ENCODE data around the gene NOP53.
A peak's percentile ranks its signal among the peaks of the same experiment; 100 is the strongest.
"Not testable (repeated sequence)": the region's sequence is repeated elsewhere in the genome, so short reads cannot be mapped to it uniquely, and the experiment has no call there.

Gene NOP53

DNA sequence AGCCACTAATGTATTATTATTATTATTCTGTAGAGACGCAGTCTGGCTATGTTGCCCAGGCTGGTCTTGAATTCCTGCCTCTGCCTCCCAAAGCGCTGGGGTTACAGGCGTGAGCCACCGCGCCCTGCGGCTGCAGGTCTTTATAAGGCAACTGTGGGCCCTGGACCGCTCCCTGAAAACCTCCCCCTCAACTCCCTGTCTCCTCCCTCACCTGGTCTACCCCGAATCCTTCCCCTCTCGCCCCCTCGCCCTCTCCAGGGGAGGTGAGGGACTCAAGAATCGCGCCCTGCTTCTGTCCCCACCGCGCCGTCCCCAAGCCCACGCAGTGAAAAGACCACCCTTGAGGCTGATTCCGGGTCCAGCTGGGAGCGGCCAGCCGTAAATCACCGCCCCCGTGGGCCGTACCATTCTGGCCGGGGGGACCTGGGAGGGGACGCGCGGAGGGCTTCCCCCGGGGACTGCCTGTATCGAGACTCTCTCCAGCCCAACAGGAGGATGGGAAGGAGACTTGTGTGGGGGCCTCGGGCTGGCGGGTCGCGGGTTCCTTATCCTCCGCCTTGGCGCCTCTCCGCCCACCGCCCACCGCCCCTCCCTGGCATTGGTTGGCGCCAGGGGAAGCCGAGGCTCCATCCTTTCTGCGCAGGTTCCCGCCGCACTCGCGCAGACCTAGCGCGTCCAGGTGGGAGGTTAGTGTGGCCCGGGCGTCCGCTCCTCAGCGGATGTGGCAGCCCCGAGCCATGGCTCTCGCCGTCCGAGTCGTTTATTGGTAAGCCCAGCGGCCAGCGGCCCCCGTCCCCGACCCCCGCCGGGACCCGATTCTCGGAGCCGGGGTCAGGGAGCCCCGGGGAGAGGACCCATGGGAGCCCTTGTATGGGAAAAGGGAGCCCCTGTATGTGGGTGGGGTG, 33.0 kb downstream of the NOP53 start, which contains the start of gene SELENOW:
Gene SELENOW, plus strand, starts transcription at position 655 of the 905 bp plus-strand sequence. Its CDS starts 83 bp downstream, at position 738.
- DNase-seq = peak; percentile 88

DNA sequence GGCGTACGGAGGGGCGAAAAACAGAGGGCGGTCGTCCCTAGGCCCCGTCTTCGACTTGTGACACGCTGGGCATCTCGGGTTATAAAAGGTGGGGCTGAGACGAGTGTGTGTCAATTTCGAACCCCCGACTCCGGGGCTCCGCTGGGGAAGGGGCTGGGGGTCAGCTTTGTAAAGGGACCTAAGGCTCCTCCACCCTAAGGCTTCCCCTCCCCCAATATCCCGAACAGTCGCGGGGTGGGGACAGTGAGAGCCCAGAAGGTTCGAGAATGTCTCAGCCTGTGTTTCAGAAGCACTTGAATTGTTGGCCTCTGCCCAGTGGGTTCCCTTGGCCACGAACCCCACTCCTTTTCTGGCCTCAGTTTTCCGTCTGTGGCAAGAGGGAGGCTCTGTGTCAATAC, 33.6 kb downstream of the NOP53 start:
- peak; percentile 58 for DNase-seq

DNA sequence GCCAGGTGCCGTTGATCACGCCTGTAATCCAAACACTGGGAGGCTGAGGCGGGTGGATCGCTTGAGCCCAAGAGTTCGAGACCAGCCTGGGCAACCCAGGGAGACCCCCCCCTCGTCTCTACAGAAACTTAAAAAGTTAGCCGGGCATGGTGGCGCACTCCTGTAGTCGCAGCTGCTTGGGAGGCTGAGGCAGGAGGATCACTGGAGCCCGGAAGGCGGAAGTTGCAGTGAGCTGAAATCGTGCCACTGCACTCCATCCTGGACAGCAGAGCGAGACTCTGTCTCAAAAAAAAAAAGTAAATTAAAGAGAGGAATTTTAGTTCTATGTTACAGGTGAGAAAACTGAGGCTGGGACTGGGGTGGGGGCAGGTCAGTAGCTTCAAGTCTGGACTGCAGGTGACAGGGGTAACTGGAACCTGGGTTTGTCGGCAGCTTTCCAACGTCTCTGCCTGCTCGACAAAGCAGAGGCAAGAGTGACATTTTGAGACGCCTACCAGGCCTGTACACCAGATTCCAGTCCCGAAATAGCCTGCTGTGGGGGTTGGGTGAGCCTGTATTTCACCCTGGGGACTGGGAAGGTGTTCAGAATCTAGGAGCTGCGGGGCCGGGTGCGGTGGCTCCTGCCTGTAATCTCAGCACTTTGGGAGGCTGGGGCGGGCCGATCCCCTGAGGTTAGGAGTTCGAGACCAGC, 34.3 kb downstream of the NOP53 start:
- DNase-seq = no peak

DNA sequence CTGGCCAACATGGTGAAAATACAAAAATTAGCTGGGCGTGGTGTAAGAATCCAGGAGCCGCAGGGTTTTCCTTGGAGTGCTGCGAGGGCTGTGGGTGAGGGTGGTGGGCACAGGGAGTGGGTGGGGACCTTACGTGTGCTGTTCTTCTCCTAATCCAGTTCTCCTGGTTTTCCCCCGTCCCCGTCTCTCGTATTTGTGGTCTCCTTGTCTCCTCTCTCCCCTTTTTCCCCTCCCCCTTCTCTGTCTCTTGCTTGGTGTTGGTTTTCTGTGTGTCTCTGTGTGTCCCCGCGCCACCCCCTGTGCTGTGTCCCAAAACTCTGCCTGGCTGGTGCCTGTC, 34.8 kb downstream of the NOP53 start:
- DNase-seq = no peak

DNA sequence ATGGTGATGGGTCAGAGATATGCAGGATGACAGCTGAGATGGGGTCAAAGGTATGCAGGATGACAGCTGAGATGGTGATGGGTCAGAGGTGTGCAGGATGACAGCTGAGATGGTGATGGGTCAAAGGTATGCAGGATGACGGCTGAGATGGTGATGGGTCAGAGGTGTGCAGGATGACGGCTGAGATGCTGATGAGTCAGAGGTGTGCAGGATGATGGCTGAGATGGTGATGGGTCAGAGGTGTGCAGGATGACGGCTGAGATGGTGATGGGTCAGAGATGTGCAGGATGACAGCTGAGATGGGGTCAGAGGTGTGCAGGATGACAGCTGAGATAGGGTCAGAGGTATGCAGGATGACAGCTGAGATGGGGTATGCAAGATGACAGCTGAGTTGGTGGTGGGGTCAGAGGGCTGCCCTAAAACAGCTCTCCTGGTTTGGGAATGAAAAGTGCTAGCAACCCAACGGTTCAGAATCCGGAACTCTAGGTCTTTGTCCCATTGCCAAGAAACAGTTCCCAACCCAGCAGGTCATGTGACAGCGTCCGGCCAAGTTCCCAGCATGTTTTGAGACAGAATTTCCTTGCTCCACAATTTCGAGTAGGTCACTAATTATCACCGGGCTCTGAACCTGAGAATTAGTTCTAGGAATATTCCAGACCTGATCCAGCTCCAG, 36.4 kb downstream of the NOP53 start:
- peak; percentile 87 for DNase-seq

DNA sequence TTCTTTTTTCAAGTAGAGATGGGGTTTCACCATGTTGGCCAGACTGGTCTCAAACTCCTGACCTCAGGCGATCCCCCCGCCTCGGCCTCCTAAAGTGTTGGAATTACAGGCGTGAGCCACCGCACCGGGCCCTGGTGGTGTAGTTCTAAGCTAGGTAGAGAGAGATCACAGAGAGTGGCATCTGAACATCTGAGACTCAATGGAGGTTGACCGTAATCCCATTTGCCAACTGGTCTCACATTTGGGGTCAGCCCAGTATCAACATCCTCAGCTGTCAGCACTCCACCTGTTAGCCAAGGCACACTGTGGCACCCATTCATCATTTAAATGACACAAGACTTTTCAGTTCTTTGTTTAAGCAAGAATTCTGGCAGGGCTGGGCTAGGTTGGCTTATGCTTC, 41.2 kb downstream of the NOP53 start:
- no peak for DNase-seq

DNA sequence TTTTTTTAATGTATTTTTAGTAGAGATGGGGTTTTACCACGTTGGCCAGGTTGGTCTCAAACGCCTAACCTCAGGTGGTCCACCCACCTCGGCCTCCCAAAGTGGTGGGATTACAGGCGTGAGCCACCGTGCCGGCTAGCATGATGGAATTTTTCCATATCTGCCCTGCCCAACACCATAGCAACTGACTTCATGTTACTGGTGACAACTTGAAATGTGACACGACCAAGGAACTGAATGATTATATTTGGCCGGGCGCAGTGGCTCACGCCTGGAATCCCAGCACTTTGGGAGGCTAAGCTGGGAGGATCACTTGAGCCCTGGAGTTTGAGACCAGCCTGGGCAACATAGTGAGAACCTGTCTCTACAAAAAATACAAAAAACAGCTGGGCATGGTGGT, 42.0 kb downstream of the NOP53 start:
- DNase-seq = not testable (repeated sequence)

DNA sequence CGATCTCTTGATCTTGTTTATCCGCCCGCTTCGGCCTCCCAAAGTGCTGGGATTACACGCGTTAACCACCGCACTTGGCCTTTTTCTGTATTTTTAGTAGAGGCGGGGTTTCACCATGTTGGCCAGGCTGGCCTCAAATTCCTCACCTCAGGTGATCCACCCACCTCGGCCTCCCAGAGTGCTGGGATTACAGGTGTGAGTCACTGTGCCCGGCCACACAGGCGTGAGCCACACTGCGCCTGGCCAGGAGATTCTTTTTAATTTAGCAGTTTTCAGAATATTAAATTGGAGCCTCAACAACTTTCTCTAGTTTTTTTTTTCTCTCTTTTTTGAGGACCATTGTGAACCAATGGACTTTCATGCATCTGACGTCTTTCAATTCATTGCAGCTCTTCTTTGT, 44.5 kb downstream of the NOP53 start:
- DNase-seq = not testable (repeated sequence)

DNA sequence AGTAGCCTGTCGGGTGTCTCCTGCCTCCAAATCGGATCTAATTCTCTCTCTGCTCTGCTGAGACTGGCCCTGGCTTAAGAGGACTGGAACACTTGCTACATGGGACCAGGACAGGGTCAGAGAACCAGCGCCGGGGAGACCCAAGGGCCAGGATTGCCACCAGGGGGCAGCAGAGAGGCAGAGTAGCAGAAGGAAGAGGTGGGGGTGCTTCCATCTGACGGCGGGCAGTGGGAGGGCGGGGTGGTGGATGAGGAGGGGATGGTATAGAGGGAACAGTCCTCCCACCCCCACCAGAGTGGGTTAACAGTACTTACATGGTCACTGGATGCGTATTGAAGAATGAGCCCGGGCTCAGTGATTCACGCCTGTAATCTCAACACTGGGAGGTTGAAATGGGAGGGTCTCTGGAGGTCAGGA, 45.1 kb downstream of the NOP53 start:
- DNase-seq = peak; percentile 52

DNA sequence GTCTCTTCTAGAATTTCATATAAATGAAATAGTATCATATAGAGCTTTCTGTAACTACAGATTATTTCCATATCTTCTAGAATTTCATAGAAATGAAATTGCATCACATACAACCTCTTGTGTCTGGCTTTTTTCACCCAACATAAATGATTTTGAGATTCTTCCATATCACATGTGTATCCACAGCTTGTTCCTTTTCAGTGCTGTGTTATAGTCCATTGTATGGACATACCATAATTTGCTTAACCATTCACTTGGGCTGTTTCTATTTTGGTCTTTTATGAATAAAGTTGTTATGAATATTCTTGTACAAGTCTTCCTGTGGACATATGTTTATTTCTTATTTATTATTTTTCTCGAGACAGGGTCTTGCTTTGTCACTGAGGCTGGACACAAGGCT, 47.3 kb downstream of the NOP53 start:
- no peak for DNase-seq

DNA sequence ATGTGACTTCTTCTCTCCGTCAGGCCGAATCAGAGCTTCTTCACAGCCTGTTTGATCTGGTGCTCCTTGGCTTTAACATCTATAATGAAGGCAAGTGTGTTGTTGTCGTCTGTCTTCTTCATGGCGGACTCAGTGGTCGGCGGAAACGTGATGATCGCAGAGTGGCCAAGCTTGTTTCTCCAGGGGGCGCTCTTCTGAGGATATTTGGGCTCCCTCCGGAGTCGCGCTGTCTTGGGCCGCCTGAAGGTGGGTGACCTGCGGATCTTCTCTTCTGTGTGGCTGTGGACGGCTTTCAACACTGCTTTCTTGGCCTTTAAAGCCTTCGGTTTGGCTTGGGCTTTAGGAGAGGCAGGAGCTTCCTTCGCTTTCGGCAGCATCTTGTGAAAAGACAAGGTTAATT, 49.2 kb downstream of the NOP53 start:
- DNase-seq = no peak

DNA sequence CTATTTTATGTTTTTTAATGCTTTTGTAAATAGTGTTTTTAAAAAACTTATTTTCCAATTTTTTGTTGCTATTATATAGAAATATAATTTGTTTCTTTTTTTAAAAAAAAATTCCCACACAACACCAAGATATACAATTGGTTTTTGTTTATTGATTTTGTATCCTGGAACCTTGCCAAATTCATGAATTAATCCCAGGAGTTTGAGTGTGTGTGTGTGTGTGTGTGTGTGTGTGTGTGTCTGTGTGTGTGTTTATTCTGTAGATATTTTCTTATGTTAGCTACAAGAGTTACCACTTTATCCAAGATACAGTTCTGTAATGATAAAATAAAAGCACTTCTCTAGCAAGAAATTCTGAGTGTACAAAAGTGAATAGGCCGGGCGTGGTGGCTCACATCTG, 51.4 kb downstream of the NOP53 start:
- no peak for DNase-seq

DNA sequence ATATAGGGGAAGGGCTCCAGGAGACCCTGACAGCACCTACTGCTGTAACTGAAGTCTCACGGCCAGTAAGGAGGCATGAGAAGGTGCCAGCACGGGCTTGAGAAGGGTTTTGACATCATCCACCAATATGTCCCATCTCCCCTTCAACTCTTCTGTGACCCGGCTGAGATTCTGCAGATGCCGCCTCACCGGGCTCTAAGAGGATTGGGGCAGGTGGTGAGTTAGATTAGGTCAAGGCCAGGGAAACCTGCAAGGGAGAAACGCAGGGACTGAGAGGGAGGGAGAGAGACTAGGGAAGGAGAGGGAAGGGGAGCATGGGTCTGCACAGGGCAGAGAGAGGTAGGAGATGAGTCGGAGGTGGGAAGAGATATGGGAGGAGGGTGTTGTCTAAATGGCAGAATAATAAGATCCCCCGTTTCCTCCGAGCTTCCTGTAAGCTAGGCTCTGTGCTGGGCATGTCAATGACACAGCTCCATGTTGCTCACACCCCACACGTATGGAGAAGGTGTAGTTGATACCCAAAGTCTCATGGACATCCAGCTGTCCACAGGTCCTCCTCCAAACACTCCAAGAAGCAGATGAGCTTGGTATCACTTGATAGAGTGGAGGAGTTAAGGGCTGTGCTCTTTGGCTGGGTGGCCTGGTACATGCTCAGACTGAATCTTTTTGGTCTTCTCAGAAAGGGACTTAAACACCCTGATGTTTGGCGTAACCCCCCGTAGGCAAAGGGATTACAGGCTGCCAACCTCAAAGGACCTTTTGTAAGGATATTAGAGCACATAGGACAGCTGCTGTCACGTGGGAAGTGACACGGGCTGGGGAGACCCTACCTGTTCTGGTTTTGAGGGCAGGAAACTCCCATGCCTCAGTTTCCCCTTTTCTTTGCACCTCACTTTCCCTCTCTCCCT, 52.9 kb downstream of the NOP53 start:
- DNase-seq = no peak

DNA sequence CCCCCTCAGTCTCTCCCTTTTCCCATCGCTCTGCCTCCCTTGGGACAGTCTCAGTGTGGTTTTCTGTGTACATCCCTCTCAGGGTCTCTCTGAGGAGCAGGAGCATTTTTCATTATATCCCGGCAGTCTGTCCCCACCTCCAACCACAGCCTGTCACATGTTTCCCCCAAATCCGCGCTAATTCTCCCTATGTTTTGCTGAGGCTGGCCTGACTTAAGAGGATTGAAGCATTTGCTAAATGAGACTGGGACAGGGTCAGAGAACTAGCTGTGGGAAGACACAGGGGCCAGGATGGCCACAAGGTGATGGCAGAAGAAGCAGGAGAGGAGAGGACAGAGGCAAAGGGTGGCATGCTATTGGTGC, 53.5 kb downstream of the NOP53 start:
- no peak for DNase-seq

DNA sequence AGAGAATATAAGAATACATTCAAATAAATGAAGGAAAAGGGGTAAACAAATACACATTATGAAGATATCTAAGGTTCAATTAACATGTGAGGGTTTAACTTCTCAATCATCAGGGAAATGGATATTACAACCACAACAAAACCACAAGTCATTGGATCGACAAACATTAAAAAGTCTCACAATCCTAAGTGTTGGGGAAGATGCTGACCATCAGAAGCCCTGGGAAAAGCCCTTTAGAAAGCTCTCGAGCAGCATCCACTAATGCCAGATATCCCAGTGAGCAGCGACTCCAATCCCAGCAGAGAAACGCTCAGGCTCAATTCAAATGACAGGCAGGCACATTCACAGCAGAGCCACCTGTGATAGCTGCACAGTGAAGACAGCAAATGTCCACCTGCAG, 55.9 kb downstream of the NOP53 start:
- DNase-seq = no peak

DNA sequence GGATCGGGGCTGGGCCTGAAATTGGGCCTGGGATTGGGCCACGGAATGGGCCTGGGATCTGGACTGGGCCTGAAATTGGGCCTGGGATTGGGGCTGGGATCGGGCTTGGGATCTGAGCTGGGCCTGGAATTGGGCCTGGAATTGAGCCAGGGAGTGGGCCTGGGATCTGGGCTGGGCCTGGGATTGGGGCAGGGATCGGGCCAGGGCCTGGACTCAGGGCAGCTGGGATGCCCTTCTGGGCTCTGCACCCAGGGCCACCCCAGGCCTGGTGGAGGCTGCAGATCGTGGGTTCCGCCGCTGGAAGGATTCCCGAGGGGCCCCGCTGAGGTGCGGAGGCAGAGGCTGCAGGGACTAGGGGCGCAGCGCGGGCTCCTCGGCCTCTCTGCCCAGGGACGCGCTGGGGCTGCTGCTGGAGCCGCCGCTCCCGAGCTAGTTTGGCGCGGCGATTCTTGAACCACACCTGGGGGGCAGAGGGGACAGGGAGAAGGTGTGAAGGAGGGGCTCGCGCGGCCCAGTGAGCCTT, 57.2 kb downstream of the NOP53 start:
- no peak for DNase-seq

DNA sequence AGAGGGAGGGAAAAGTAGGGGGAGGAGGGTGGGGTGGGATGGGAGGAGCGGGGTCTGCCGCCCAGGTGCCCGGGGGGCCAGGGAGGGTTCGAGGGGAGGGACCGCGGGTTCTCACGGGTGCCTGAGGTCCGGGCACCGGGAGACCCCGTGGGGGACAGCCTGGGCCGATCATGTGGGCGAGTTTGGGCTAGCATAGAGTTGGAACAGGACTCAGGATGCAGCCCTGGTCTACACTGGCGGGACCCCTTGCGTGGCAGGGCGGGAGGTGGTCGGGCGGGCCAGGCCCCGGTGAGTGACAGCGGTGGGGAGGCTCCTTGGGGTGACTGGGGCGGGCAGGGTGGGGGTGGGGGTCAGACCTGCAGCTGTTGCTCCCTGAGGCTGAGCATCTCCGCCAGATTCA, 57.8 kb downstream of the NOP53 start:
- not testable (repeated sequence) for DNase-seq

DNA sequence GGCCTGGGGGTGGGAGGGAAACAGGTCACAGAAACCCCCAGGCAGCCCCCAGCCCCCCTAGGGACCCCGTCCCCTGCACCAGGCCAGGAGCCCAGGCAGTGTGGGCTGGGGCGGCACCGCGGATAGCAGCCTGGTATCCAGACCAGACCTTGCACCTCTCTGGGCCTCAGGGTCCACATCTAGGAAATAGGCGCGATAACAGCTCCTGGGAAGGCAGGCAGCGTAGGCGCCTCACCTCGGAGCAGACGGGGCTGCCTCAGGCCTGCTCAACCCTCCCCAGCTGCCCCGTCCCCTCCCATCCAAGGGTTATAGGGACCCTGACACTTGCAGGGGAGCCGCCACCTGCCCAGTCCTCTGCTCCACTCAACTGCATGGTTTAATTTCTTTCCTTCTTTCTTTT, 58.3 kb downstream of the NOP53 start:
- DNase-seq = not testable (repeated sequence)

DNA sequence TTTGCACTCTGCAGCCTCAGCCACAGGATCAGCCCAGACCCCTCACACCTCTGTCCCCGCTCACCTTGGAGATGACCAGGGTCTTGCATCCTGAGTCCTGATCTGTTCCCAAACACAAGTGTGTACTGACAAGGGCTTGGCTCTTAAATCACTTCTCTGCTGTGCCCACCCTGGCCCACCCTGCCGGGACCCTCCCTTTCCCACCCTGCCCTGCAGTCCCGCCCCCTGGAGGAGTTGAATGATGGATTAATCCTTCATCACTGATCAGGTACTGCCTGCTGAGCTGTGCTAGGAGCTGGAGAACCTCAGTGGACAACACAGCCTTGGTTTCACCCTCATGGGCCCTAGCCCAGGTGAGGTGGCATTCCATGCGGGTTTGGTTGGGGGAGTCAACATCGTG, 59.1 kb downstream of the NOP53 start, which contains the start of gene TPRX1:
Gene TPRX1, minus strand, starts transcription at position 101 of the 400 bp plus-strand sequence. Its CDS starts 12 bp downstream, at position 89.
- not testable (repeated sequence) for DNase-seq

DNA sequence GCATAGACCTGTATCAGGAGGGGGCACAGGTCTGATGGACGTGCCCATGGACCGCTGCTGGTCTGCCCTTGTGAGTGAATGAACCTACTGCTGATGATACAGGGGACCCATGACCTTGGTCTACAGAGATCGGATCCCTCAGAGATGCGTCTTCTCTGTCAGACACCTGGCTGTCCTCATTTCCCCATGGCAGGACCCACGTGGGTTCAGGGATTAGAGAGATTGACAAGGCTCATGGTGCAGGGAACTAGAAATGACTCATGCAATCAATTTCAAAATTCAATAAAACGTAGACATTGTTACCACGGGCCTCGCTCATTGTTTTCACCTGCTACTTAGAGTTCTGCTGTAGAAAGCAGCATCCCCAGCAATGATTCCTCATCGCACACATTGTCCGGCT, 60.0 kb downstream of the NOP53 start:
- DNase-seq = no peak

DNA sequence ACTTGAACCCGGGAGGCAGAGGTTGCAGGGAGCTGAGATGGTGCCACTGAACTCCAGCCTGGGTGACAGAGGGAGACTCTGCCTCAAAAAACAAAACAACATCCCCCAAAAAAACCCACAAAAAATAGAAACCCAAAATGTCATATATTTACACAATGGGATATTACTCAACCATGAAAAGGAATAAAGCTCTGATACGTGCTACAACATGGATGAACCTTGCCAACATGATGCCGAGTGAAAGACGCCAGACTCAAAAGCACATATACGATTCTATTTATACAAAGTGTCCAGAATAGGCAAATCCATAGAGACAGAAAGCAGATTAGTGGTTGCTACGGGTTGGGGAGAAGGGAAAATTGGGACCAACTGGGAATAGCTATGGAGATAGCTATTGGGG, 61.1 kb downstream of the NOP53 start:
- no peak for DNase-seq
